ENCODE measurements around the gene DDX10.

DNA sequence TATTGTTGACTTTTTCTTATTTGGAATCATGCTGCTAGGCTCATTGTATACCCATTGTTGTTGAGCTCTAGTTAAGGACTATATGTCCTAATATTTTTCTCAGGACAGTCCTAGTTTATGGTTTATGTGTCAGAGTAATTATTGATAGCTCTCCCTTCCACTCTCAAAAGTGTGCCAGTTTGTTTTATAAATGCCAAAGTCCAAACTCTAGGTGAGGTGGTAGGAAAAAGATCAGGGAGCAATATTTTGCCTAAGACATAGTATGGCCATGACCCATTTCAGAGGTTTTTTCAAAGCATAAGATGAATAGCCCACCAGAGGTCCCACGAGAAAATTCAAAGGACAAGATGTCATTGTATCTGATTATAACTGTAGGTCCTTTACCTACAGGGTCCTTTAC lies 20.9 kb upstream of the DDX10 start:
- no peak for TF ChIP-seq EZH2 (IDR thresholded peaks at IDR 0.05; ENCODE audit: borderline replicate concordance, low read depth, low read length, poor library complexity, severe bottlenecking)
- TF ChIP-seq, protein P1, sequence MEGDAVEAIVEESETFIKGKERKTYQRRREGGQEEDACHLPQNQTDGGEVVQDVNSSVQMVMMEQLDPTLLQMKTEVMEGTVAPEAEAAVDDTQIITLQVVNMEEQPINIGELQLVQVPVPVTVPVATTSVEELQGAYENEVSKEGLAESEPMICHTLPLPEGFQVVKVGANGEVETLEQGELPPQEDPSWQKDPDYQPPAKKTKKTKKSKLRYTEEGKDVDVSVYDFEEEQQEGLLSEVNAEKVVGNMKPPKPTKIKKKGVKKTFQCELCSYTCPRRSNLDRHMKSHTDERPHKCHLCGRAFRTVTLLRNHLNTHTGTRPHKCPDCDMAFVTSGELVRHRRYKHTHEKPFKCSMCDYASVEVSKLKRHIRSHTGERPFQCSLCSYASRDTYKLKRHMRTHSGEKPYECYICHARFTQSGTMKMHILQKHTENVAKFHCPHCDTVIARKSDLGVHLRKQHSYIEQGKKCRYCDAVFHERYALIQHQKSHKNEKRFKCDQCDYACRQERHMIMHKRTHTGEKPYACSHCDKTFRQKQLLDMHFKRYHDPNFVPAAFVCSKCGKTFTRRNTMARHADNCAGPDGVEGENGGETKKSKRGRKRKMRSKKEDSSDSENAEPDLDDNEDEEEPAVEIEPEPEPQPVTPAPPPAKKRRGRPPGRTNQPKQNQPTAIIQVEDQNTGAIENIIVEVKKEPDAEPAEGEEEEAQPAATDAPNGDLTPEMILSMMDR (conservative IDR thresholded peaks at IDR 0.05; ENCODE audit: low read depth, low read length): no peak

All from A673 (cell line).